ENCODE measurements around the gene DOCK3.

DNA sequence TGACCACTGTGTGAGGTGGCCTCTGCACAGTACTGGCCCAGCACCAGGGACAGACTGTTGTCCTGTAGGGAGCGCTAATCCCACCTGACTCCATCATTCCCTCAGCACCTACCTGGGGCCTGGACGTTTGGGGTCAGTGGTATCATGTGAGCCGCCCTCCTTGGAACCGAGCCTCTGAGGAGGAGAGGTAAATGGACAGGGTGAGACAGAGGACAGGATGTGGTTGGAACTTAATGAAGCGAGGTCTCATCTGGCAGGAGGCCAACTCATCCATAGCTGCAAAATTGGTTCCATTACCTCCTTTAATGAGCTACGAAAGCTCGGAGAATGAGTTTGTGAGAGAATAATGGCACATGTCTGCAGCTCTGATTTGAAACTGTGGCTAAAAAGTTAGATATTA, 43.9 kb upstream of the DOCK3 start:
- TF ChIP-seq, protein P1, sequence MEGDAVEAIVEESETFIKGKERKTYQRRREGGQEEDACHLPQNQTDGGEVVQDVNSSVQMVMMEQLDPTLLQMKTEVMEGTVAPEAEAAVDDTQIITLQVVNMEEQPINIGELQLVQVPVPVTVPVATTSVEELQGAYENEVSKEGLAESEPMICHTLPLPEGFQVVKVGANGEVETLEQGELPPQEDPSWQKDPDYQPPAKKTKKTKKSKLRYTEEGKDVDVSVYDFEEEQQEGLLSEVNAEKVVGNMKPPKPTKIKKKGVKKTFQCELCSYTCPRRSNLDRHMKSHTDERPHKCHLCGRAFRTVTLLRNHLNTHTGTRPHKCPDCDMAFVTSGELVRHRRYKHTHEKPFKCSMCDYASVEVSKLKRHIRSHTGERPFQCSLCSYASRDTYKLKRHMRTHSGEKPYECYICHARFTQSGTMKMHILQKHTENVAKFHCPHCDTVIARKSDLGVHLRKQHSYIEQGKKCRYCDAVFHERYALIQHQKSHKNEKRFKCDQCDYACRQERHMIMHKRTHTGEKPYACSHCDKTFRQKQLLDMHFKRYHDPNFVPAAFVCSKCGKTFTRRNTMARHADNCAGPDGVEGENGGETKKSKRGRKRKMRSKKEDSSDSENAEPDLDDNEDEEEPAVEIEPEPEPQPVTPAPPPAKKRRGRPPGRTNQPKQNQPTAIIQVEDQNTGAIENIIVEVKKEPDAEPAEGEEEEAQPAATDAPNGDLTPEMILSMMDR (IDR thresholded peaks at IDR 0.05; ENCODE audit: low read depth, low read length): no peak
- no peak for TF ChIP-seq EZH2phosphoT487 (IDR thresholded peaks at IDR 0.05; ENCODE audit: low read depth)
